Activated gamma-delta T cell treated with anti-CD3 and anti-CD28 coated beads, Interleukin-2, amount 50 U/mL, for 16 hours (primary cell): ENCODE results near the gene FSD1.
"Not testable (repeated sequence)": the region's sequence is repeated elsewhere in the genome, so short reads cannot be mapped to it uniquely, and the experiment has no call there.

Experiments
- DNase-seq: peaks from one replicate; pipeline ENCODE4 v3.0.0-alpha.2; 2020; ENCODE audit warnings: low read depth

FSD1 gene

DNA sequence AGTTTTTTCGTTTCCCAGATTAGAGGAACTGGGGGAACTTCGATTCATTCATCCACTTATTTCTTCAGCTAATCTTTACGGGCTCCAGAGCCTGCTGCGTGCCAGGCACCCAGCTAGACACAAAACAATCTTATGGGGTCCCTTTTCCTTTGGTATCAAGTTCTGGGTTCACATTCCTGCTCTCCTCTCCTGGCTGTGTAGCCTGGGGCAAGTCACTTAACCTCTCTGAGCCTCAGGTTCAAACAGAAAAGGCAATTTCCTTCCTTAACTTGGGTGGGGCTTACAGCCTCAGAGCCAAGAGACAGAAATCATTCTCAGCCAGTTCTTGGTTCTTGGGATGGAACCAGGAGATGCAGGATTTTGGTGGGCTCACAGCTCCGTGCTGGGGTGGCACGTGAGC lies 19.4 kb upstream of the FSD1 start:
- DNase-seq, result no peak

DNA sequence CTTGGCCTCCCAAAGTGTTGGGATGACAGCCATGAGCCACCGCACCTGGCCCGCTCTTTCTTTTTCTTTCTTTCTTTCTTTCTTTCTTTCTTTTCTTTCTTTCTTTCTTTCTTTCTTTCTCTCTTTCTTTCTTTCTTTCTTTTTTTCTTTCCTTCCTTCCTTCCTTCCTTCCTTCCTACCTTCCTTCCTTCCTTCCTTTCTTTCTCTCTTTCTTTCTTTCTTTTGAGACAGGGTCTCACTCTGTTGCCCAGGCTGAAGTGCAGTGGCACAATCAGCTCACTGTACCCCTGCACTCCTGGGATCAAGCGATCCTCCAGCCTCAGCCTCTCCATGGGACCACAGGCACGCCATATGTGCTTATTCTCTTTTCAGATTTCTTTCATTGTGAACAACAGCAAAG lies 18.3 kb upstream of the FSD1 start:
- DNase-seq, result not testable (repeated sequence)

- DNase-seq, result no peak
Measured at GRCh38 chr19:4288091-4288777, 16.2 kb upstream of the FSD1 start.

- DNase-seq, result no peak
Measured at GRCh38 chr19:4291184-4291732, 13.1 kb upstream of the FSD1 start.

DNA sequence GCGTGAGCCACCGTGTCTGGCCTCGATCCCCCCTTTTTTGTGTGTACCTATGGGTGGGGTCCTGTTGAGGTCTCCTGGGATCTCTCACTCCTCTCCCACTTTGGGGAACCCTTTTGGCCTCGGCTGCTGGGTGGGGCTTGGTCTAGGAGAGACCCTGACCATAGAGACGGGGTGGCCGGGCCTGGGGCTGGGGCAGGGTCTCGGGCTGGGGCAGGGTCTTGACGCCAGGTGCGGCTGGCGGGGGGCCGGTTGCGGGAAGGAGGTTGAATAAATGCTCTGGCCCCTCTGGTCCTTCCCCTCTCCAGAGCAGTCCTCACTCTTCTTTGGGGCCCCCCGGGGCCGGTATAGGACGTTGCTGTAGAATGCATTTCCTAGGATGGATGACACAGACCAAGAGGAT lies 11.9 kb upstream of the FSD1 start:
- DNase-seq, result no peak

DNA sequence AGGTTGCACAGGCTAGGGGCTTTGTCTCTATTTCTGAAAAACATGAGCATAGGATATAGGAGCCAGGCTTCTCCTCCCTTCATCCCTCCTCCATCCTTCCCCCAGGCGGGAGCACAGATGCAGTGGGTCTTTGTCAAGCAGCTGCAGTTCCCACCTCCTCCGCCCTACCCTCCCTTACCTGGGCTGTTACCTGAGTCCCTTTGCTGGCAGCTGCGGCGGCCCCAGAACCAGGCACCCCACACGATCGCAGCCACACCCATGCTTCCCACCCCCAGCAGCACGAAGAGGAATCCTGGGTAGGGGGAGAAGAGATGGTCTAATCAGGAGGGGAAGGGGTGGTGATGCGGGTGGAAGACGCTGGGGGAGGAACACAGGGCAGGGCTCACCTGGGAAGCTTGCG lies 10.0 kb upstream of the FSD1 start:
- no peak for DNase-seq

DNA sequence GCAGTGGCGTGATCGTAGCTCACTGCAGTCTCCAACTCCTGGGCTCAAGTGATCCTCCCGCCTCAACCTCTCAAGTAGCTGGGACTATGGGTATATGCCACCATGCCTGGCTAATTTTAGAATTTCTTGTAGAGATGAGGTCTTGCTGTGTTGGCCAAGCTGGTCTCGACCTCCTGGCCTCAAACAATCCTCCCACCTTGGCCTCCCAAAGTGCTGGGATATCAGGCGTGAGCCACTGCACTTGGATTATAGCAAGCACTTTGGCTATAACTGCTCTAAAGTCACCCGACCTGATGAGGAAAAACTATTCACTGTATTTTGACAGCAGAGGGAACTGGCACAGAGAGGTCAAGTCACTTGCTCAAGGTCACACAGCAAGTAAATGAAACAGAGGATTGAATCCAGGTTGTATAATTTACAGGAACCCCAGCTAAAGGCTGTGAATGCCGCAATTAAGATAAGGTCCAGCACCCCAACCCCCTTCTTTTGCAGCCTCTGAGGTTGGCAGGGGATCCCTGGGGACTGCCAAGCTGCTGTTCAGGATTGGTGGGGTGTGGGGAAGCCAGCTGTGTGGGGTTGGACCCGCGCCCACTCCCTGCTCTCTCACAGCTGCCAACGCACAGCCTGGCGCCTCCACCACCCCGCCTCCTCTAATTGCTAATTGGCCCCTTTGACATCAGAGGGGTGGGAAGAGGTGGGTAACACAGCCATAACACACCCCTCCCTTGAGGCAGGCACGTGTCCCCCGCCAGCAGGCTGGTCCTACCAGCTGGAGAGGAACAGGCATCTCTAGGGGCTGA lies 8.2 kb upstream of the FSD1 start:
- no peak for DNase-seq

DNA sequence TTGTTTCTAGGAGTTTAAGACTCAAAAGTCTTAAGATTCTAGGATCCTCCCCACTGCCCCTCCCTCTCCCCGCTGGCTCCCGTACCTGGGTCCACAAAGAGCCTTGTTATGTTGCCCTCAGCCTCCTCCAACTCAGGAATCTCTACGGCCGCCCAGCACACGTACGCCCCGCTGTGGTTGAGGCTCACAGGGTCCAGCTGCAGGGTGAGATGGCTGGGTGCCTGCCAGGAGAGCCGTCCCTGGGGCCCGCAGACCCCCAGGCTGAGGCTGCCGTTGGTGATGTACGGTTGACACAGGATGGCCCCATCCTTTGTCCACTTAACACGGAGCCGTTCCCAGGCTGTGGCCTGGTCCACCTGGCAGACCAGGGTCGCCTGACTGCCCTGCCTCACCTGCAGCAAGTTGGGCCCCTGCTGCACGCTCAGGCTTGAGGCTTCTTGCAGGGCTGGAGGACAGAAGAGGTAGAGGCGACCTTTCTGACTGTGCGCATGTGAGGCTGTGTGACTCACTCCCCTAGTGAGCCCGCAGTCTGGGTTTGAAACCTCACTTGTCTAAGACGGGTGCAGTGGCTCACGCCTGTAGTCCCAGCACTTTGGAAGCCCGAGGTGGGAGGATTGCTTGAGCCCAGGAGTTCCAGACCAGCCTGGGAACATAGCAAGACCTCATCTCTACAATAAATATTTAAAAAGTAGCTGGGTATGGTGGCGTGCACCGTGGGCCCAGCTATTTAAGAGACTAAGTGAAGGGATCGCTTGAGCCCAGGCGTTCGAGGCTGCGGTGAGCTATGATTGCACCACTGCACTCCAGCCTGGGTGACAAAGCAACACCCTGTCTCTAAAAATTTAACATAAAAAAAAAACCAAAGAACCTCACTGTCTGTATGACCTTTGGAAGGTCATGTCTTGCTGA lies 6.2 kb upstream of the FSD1 start:
- DNase-seq, result no peak

- DNase-seq, result no peak
Measured at GRCh38 chr19:4298810-4299550, 5.4 kb upstream of the FSD1 start.

DNA sequence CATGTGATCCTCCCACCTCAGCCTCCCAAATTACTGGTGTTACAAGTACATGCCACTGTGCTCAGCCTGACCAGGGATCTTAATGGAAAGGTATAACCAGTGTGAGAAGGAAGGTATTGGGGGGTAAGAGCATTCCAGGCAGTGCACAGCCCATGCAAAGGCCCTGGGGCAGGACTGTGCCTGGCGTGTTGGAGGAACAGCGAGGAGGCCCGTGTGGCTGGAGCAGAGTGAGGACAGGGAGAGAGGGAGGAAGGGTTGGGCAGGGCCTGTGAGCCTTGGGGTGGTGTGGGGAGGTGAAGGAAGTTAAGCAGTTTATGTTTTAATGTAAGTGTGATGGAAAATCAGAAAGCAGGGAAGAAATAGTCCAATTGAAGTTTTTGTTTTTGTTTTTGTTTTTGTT lies 3.8 kb upstream of the FSD1 start:
- no peak for DNase-seq

DNA sequence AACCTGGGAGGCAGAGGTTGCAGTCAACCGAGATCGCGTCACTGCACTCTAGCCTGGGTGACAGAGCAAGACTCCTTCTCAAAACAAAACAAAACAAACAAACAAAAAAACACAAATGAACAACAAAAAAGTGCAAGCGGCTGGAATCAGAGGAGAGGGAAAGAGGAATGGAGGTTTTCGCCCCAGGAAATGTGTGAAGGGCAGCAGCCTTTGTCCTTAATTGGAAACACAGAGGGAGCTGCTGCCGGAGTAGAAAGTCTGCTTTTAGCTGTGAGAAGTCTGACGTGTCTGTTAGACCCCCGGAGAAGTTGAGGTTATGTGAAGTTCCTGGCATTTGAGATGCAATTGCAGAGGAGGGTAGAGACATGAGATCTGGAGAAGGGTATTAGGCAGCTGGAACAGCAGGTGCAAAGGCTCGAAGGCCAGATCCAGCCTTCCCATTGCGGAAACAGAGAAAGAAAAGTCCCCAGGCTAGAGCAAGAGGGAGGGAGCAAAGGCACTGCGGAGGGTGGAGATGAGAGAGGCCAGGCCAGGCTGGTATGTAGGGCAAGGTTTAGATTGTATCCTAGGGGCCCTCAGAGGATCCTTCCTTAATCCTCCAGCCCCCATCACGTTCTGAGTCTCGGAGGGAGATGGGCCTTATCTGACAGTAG lies 2.7 kb upstream of the FSD1 start:
- DNase-seq, result no peak

DNA sequence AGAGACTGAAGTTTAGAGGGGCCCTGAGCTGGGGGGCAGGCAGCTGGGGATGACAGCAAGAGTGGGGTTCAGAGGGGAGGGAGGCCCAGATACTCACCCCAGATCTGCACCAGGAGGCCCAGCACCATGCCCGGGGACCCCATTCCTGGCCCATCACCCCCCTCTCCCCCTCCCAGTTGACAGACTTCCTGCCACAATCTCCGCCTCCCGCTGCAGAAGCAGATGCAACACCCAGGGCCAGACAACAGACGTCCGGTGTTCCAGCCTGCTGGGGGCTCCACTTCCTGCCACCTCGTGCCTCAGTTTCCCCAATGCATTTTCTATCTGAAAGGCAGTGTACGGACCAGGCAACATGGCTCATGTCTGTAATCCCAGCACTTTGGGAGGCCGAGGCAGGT lies 2.2 kb upstream of the FSD1 start, which contains the start of gene TMIGD2:
TMIGD2 (minus strand) TSS at position 147 of the 398 bp plus-strand sequence; CDS start at position 143, 4 bp downstream.
- no peak for DNase-seq

- DNase-seq, result no peak
Measured at GRCh38 chr19:4303819-4304537, 420 bp upstream of the FSD1 start.

DNA sequence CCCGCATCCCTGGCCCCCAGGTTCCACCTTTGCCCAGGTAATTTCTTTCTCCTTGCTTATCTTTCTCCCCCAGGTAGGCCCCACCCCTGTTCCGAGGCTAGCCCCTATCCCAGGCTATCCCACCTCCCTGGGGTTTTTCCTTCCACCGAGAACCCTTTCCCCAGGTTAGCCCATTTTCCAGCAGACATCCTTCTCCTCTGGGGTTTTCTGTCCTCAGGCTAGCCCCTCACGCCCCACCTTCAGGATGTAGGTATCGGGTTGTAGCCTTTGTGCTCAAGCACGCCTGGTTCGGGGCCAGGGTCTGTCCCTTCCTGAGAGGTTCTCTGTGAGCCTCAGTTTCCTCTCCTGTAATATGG lies 837 bp downstream of the FSD1 start:
- DNase-seq, result no peak

DNA sequence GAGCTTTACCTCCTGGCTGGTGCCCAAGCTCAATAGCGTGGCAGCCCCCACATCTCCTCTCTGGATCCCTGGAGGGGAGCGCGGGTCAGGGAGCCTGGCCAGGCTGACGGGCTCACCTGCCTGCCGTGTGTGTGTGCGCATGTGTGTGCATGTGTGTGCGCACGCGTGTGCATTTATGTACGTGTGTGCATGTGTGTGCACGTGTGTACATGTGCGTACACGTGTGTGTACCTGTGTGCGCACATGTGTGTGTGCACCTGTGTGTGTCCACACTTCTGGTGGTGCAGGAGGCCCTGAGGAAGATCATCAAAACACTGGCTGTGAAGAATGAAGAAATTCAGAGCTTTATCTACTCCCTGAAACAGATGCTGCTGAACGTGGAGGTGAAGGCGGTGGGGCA lies 1.3 kb downstream of the FSD1 start:
- no peak for DNase-seq

DNA sequence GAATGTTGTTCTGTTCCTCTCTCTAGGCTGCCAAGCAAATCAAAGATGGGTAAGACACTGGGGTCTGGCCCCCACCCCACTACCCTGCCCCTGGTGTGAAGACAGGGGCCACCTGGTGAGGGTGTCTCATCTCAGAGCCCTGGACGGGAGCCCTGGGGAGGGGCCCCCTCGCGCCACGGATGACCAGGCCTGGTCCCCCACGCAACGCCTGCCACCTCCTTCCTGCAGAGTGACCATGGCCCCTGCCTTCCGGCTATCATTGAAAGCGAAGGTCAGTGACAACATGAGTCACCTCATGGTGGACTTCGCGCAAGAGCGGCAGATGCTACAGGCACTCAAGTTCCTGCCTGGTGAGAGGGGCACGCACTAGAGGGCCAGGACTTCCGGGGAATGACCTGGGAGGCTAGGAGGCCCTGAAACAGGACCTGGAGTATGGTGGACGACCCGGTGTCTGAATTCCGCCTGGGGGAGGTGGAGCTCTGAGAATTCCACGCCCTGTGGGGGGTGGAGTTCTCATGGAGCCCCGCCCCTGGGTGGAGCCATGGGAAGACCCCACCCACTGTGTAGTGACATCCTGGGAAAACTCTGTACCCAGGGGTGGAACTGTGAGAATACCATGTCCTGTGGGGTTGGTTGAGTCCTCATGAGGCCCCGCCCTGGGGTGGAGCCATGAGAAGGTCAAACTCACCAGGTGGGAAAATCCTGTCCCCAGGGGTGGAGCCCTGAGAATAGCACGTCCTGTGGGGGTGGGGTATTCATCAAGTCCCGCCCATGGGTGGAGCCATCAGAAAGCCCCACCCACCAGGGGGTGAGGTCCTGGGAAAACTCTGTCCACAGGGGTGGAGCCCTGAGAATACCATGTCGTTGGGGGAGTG lies 6.1 kb downstream of the FSD1 start:
- no peak for DNase-seq

DNA sequence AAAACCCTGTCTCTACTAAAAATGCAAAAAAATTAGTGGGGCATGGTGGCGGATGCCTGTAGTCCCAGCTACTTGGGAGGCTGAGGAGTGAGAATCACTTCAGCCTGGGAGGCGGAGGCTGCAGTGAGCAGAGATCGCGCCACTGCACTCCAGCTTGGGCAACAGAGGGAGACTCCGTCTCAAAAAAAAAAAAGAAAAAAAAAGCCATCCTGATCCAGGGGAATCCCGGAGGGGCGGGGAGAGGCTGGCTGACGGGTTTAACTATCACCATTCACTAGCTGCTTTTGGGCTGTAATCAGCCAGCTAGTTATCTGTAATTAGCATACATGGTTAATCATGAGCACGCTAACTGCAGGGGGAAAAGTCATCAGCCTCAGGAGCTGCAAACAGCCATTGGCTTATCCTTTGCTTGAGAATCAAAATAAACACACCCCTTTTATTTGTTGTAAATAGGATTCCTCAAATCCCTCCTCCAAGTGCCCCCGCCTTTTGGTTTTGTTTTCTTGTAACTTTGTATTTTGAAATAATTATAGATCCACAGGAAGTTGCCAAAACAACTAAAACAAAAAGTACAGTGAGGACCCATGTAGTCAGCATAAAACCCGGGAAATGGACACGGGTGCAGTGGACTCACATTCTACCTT lies 9.6 kb downstream of the FSD1 start:
- no peak for DNase-seq

- no peak for DNase-seq
Measured at GRCh38 chr19:4316956-4317355, 12.6 kb downstream of the FSD1 start.

GRCh38 chr19:4318460-4318859 lies 14.1 kb downstream of the FSD1 start:
- DNase-seq, result no peak
